H1 (cell line): Measurements from ENCODE around the gene TTC13. TPM values are rescaled to one million over a fixed set of nuclear protein-coding genes. Genes with fewer than 3 reads are reported as not detected.

ENCODE experiments used
- JUN ChIP-seq: IDR thresholded peaks from 2 replicates; pipeline ENCODE4 v1.6.1; 2011; ENCODE audit warnings: low read depth, mild to moderate bottlenecking, improper control_type of control experiment, low read length
- RBBP5 ChIP-seq: IDR thresholded peaks from 2 replicates; pipeline ENCODE4 v1.7.1; 2012; ENCODE audit warnings: low read depth, mild to moderate bottlenecking, inconsistent platforms, low read length, moderate library complexity, borderline replicate concordance
- SUZ12 ChIP-seq: fragments of 200-600 bp; sonication (generic); IDR thresholded peaks from 2 replicates; pipeline ENCODE4 v1.6.1; 2012; ENCODE audit warnings: mild to moderate bottlenecking, inconsistent platforms, low read length, moderate library complexity, mixed read lengths
- polyA plus RNA-seq, 7 experiments: library from polyadenylated mRNA; depleted of rRNA in 3 of 7; stranded (reverse) in 5 of 7; unstranded in 2 of 7; fragments of >200 nt in 5 of 7; fragments of 200-250 nt in 2 of 7; gene quantifications; 1 replicate in 5 of 7; 2 replicates in 1 of 7; 4 replicates in 1 of 7; pipeline versions ENCODE4 v1.2.1 to v1.2.3, GENCODE V29; 2011 to 2013; ENCODE audit warnings: missing spikeins in 2 of 7, mixed read lengths in 2 of 7
- total RNA-seq: library from RNA; stranded (reverse); fragmentation: NEBNext Ultra II Directional; extraction: Animal tissue kit (Norgen Biotek cat#: 25700); gene quantifications from 2 replicates; pipeline ENCODE4 v1.2.1, GENCODE V29; 2021

TTC13 gene
- total and polyA plus RNA-seq, 2 of the 8 experiments (the other 6 are each of a cell fraction or from before 2014, with no cell fraction given): 3.1 to 7.1 TPM

DNA sequence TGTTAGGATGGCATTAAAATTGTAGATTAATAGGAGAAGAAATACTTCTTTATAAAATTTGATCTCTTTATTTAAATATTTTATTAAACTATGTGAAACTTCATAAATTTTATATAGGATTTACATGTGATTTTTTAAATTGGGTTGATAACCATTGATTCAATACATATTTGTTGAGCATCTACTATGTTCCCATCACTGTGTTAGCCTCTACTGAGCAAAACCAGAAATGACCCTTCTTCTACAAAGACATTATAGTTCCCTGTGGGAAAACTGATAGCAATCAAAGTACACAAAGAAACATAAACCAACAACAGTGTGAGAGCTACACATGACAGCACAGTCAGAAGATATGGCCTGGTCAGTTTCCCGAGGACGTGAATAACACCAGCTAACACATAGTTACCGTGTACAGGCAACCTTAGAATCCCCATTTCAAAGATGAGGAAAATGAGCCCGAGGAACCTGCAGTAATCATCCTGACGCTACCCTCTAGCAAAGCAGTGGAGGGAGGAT is 12.2 kb downstream of the TTC13 start (continued):
- no peak for TF ChIP-seq RBBP5
- no peak for TF ChIP-seq SUZ12
- no peak for TF ChIP-seq JUN
